Measurements from ENCODE around the gene EMSY.
"Not testable (repeated sequence)": the region's sequence is repeated elsewhere in the genome, so short reads cannot be mapped to it uniquely, and the experiment has no call there.

EMSY gene

DNA sequence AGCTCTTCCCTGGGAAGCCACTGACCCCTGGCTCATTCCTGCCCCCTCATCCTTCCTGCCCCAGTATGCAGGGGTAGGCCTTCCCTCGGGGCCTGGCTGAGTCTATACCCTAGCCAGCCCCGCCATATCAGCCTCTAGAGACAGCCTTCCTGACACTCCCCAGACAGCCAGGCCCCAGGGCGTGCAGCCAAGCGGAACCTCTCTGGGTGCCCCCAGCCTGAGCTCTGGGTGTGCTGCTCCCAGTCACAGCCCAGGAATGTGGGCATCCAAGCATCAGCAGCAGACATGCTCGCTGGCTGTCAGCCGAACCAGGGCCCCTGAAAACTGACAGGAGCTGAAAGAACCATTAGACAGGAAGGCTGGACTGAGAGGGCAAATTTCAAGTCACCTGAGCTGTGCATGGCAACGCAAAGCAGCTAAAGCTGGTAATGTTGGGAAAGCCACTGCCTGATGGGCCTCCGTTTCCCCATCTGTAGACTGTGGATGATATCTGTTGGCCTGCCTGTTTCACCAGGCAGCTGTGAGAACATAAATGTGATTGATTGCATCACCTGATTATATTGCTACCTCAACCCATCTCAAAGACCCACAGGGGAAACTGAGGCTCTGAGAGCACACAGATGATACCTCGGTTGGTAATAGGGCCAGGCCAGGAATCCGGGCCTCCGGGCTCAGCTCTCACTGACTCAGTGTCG, 132.6 kb downstream of the EMSY start:
- no peak for DNase-seq

DNA sequence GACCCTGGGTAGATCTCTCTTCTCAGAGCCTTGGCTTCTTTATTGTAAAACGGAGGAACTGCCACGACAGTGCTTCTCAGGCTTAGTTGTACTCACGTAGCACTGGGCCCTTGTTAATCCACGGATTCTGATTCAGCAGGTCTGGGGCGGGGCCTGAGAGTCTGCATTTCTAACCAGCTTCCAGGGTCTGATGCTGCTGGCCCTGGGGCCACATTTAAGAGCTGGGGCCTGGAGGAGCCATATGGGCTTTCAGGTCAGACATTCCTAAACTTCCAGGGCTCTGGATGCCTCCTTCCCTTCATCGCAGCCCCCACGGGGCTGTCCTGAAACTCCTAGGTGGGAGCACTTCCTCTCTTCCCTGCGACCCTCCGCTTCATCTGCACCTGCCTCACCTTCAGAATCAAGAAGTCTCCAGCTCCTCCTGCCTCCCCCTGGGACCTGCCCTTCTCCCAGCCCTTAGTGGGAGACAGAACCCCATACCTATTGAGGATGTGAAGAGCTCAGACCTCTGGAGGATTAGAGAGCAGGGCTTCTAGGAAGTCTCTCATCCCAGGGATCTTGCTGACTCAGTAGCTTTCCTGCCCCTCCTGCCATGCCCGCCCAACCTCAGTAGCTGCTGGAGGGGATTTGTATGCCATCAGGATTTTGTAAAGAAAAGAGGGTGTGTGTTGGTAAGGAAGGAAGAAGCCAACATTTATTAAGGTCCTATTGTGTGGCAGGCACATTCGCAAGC, 133.3 kb downstream of the EMSY start:
- DNase-seq: no peak

DNA sequence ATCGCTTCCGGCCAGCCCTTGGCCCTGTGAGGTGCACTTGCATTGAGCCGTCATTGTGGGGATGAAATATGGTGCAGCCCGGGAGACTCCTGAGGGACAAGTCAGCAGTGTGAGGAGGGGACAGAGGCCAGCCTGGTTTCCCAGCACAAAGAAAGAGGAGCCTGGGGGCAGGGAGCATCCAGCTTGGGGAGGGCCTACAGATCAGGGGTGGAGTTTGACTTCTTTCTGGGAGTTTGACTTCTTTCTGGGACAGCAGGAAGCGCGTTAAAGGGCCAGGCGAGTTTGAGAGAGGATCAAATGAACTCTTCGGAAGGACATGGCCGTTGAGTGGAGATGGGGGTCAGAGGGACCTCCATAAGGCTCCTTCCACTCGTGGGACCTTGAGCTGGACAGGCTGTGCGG, 133.8 kb downstream of the EMSY start:
- DNase-seq: no peak

DNA sequence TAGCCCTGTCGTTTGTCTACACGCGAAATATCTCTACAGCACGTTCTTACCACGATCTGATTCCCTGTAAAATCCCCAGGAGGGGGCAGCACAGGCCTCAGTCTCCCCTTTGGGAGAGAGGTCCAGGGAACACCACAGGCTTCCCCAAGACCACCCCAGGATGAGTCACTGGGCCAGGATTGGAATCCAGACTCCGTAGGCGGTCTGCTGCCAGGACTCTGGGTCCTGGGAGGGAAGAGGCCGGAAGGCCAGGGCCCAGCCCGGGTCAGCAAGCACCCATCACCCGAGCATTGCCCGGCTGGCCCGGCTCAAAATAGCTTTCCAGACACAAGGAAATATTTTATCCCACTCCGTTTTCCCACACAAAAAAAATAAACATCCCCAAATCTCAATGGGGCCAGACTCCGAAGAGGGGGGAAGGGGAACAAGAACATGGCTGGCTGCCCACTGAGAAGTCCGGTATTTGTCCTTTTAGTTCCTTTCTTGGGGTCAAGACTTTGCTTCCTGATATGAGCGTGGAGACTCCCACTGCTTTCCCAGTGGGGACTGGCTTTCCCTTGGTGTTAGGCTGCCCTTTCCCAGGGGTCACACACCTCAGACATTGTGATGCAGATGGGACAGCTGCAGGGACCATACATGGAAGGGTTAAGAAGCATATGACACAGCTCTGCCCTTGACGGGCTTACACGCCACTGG, 134.4 kb downstream of the EMSY start:
- no peak for DNase-seq

DNA sequence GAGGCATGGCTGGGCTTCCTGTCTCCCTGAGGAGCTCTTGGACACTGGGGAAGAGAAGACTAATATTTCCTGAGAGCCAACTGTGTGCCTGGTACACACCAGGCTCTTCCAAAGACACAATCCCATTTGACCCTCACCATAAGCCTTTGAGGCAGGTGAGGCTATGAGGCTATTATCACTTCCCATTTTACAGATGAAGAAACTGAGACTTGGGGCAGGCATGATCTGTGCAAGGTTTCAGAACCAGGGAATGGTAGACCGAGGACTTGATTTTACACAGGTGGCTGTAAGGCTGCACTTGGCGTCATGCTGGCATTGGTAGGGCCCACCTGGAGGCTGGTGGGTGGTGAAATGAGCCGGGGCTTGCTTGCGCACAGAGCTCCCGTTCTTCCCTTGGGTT, 134.9 kb downstream of the EMSY start:
- DNase-seq: no peak

DNA sequence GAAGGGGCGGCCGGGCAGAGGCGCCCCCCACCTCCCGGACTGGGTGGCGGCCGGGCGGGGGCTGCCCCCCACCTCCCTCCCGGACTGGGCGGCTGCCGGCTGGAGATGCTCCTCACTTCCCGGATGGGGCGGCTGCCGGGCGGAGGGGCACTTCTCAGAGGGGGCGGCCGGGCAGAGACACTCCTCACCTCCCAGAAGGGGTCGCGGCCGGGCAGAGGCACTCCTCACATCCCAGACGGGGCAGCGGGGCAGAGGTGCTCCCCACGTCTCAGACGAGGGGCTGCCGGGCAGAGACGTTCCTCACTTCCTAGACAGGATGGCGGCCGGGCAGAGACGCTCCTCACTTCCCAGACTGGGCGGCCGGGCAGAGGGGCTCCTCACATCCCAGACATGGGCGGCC, 137.7 kb downstream of the EMSY start:
- not testable (repeated sequence) for DNase-seq

DNA sequence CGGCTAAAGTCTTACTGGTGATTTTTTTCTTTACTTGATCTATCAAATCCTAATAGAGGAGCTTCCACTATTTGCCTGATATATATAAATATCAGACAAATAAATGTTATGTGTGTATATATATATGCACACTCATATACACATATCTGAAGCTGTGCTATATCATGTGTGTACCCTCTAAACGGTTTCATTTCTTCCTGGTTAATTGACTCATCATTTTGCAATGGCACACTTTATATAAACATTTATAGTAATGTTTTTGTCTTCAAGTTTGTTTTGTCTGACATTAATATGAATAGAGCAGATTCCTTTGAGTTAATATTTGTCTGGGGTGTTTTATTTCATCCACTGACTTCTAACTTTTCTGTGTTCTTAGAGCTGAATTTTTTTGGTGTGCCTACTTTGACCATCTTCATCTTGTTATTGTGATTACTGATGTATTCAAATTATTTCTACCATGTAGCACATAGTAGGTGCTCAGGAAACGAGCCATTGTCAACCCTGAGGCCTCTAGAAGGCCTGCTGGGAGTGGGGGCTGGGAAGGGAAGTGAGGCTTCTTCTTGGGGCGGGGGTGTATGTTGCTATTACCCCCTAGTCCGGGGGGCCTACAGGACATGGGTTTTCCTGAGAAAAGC, 143.1 kb downstream of the EMSY start:
- DNase-seq: no peak

DNA sequence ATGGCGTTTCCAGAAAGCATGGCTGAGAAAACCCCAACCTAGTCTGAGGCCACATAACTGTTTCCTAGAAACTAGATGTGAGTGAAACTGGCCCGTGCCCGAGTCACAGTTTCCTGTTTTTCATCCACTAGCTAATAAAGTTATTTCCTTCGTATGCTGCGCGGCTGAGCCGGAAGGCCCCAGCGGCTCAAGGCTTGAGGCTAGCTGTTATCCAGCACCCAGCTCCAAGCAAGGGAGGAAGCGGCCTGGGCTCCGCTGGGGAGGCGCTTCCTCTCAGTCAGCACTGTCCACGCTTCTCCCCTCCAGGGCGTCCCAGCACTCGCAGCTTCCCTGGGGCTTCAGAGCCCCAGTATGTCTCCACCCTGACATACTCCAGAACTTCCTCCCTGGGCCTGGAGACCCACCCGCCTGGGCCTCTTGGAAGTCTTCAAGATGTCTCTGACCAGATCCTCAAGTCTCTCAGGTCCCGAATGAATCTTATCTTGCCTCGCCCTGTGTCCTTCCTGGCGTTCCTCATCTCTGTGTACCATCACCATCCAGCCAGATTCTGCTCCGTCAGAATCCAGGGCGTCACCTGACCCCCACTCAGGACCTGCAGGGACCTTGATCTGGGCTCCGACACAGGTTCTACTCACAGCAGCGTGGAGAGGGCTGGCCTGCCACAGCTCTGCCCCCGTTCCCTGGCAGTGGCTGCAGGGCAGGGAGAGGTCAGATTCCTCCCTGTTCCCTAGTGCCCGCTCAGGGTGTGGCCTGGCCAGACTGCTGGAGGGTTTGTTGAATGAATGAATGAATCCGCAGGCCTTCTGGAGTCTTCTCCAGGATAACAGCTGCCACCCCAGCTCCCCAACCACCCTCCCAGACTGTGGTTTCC, 143.9 kb downstream of the EMSY start:
- peak; percentile 76 to 83 for DNase-seq

DNA sequence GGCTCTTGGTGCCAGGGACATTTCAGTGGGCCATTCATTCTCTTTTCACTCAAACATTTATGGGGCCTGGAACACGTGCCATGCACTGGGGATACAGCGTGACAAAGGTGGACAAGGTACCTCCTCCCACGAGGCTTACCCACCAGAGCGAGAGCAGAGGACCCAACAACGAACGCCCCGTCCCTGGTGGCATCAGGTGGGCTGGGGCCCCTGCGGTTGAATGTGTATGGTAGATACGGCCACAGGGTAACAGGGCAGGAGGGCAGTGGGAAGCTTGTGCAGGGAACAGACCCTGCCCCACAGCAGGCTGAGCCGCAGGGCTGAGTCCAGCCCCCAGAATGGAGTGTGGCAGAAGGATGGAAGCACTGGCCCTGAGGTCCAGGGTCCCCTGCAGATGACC, 144.7 kb downstream of the EMSY start:
- no peak for DNase-seq

DNA sequence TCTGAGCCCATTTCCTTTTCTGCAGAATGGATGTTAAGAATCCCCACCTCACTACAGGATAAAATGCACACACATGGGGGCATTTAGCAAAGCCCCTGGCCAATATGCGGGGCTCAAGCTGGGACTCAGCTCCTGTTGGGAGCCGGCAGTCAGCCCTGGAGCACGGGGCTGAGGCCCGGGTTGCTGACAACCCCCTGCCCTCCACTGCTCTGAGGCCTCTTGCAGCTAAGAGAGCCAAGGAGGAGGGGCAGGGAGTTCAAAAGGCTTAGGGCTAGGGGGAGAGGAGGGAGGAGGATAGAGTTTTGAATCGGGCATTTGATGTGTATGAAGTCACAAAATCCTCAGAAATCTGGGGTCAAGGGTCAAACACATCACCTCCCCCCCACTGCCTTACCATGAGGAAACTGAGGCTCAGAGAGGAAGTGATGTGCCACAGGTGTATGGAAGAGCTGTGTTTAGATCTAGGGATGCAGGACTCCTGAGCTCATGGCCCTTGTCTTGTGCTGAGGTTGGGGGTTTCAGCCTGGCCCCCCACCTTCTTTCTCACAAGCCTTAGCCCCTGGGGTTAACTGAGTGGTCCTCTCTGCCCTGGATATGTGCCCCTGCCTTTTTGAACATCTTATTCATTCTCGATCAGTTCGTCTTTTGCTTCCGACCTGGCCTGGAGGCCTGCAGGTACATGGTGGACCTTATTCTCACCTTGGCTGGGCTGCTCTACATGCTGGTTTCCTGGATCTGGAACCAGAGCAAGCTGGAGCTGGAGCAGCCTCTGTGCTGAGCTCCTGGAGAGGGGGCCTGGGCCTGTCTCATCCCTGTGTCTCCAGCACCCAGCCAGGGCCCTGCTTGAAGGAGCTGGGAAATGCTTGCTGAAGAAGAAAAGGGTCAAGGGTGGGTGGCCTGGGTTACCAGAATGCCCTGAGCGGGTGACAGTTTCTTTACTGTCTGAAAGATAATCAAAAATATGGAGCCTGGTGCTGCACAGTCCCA, 145.4 kb downstream of the EMSY start:
- DNase-seq: no peak

DNA sequence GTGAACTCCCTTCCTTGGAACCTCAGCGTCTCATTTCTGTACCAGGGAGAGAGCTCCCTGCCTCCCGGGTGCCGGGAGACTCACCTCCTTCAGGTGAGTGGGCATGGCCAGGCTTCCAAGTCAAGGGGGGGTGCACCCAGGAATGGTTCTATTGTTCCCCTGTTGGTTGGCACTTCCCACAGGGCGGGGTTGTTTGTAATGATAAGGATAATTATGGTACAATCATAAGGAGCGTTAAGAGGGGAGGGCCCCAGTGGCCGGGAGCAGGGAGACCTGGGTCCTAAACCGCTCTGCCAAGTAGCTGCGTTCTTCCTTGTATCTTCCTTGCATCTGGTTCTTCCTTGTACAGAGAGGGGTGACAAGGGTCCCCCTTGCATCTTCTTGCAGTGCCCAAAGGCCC, 146.6 kb downstream of the EMSY start:
- DNase-seq: no peak

DNA sequence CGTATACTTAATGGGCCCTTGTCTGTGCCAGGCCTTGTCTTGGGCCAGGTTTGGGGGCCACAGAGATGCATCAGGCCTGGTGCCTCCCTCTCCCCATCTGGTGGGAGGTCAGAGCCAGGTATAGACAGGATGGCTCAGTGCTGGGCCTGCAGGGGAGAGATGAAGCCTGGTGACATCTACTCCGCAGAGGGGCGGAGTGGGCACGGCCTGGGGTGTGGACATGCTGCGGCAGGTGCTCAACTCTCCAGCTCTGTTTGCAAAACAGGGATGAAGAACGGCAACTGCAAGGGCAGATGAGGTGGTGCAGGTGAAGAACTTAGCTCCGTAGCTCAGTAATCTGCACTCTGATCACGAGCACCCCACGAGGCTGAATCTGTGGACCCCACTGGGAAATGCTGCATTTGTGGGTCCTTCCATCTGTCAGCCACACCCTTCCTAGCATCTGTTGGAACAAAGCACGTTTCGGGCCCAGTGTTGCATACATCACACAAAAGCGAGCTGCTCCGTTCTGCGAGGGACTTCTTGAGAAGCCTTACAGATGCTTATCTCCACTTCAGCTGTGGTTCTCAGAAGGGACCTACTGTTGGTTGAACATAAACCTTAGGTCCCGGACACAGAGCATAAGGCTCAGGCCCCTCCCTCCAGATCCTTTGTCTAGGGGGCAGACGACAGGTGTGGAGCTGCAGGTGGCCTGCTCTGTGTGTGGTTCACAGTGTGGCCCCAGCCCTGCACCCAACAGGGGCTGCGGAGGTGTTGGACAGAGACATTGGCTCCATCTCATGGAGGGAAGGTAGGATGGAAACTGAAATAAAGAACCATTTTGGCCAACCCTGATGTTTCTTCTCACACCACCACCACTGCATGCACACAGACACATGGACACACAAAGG, 147.5 kb downstream of the EMSY start:
- DNase-seq: no peak

DNA sequence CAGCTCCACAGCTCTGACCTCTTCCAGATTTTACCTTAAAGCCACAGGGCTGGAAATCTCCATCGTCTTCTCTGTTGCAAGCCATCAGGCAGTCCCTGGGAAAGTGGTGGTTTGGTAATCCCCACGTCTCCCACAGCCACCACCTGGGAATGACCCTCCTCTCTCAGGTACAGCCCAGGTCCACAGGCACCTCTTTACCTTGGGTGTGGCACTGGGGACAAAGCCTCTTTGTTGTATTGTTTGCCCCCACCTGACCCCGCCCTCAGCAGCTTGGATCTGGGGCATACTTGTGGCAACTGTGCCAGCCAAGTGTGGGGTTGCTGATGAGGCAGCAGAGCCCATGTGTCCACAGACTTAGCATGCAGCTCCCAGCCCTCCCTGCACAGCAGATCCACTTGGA, 148.1 kb downstream of the EMSY start:
- DNase-seq: no peak

DNA sequence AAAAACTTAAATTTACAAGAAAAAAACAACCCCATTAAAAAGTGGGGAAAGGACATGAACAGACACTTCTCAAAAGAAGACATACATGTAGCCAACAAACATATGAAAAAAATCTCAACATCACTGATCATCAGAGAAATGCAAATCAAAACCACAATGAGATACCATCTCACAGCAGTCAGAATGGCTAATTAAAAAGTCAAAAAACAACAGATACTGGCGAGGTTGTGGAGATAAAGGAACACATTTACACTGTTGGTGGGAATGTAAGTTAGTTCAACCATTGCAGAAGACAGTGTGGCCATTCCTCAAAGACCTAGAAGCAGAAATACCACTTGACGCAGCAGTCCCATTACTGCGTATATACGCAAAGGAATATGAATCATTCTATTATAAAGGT, 150.3 kb downstream of the EMSY start:
- DNase-seq: not testable (repeated sequence)

DNA sequence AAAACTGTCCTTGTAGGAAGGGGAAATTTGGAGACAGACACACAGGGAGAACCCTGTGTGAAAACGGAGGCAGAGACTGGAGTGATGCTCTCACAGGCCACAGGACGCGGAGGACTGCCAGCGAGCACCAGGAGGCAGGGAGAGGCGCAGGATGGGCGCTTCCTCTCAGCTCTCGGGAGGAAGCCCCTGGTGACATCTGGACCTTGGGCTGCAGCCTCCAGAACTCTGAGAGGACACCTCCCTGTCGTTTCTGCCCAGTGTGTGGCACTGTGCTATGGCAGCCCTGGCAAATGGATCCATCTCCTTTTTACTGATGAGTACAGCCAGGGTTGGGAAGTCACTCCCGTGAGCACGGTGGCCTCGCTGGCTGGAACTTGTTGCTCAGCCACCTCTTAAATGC, 151.8 kb downstream of the EMSY start:
- DNase-seq: no peak

DNA sequence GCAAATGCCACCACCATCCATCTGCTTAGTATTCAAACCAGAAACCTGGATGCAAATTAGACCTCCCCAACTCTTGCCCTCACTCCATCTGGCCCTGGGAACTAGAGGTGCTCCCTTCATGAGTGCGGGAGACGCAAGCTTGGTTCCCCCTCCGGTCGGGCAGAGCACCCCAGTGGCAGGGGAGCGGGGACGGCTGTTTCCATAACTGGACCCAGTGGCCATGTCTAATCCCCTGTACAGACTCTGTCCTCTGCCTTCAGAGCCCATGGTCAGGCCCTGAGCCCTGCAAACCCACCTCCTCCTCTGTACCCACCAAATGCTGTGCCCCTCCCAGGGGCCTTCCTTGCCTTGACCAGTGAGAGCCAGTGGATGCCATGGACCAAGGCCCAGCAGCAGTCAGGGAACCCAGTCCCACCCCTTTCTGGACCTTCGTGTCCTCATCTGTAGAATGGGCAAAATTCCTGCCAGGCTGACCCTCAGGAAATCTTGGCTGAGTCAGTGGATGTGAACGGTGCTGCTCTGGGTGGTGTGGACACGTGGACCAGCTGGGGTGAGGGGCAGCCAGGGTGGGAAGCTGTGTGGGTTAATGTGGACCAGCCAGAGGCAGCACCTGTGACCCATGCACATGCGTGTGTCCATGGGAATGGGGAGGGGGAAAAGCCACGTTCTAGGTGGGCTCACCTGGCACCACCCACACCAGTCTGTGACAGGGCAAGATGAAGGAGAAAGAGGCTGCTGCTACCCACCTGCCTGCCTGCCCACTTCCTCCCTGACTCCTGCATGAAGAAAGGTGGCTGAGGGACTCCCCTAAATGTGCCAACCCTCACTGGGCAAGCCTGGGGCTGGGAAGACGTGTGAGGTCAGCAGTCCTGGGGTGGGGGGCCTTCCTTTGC, 153.0 kb downstream of the EMSY start:
- DNase-seq: no peak

DNA sequence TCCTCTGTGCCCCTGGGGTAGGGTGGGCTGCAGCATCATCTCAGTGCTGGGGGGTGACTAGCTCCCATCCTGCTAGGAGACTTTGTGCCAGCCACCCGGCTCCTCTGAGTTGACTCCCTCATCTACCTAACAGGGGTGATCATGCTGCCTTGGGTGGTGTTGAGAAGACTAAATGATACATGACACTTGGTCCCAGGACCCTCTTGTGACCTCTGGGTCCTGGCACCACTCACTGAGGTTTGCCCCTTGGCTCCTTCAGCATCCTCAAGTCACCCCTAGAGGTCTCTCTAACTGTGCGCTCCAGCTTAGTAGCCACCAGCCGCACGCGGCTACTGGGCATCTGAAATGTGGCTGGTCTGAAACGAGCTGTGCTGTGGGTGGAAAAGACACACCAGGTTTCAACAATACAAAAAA, 153.6 kb downstream of the EMSY start:
- DNase-seq: peak; percentile 42 to 68

DNA sequence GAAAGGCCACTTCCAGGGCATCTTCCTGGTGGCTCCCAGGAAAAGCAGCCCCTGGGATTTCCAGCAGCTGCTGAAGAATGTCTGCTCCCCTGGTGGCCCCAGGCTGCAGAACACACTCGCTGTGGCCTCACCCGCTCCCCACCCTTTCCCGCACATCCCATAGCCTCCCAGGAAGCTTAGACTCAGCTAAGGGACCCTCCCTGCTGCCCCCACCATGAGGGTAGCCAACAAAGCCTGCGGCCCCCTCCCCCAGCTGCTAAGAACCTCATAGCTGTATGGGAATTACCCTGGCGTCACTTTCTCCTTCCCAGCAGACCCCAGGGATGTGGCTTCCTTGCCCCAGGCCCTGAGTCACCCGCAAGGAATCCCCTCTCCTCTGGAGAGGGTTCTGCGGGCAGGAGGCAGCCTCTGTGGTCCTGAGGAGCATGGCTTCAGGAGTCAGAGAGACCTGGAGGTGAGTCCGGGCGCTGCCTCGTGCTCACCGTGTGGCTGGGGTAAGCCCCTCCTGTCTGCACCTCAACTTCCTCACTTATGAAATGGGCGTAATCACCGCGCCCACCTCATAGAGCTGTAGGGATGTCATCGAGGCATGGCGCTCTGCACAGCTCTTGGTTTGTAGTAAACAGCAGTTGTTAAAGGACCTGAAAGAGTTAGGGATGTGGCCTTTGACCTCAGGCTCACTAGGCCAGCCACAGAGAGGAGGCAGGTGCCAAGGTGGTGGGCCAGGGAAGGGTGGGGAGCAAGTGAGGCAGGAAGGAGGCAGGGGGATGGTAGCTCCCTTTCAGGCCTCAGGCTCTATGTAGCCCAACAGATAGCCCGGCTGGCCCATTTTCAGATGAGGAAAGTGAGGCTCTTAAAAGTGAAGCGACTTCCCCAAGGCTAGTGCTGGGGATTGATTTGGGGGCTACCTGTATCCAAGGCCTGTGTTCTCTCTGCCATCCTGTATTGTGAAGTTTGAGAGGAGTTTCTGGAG, 154.5 kb downstream of the EMSY start:
- DNase-seq: no peak
